Activated T-helper 2 cell treated with anti-CD3 and anti-CD28 coated beads, Interferon-gamma antibody, Interleukin-2, Interleukin-4, amounts not matched to agents 10 μg/mL and 5 μg/mL and 100 μg/mL, durations not matched to agents 14 hours and 24 hours and 36 hours (primary cell): ENCODE results near the gene WDR88. TPM values are rescaled to one million over a fixed set of nuclear protein-coding genes. Genes with fewer than 3 reads are reported as not detected.
"Not testable (repeated sequence)": the region's sequence is repeated elsewhere in the genome, so short reads cannot be mapped to it uniquely, and the experiment has no call there.

Experiments
- DNase-seq: peaks from one replicate; pipeline ENCODE4 v3.0.0; 2021; ENCODE audit warnings: low spot score
- H3K27ac Mint-ChIP-seq: one replicate; pipeline ENCODE4 v1.8.0; 2021; ENCODE audit warnings: mixed read lengths
- H3K27me3 Mint-ChIP-seq: one replicate; pipeline ENCODE4 v1.8.0; 2021; ENCODE audit warnings: low read depth, mixed read lengths
- H3K36me3 Mint-ChIP-seq: one replicate; pipeline ENCODE4 v1.8.0; 2021; ENCODE audit warnings: low read depth, mixed read lengths
- H3K4me1 Mint-ChIP-seq: one replicate; pipeline ENCODE4 v1.8.0; 2021; ENCODE audit warnings: low read depth, mixed read lengths
- H3K4me3 Mint-ChIP-seq: one replicate; pipeline ENCODE4 v1.8.0; 2021; ENCODE audit warnings: low read depth, mild to moderate bottlenecking, moderate library complexity, mixed read lengths
- H3K9me3 Mint-ChIP-seq: one replicate; pipeline ENCODE4 v1.8.0; 2021; ENCODE audit warnings: mixed read lengths
- intact Hi-C: fragments of 100-400 bp; cut with micrococcal nuclease; formaldehyde crosslinking; loops from one replicate; pipeline ENCODE4 v1.15.1; 2023
- total RNA-seq: library from RNA; stranded (reverse); gene quantifications from 2 replicates; pipeline ENCODE4 v1.2.3, GENCODE V29; 2022

WDR88 gene
- total RNA-seq, 1 donor from 2014 or later: not detected

DNA sequence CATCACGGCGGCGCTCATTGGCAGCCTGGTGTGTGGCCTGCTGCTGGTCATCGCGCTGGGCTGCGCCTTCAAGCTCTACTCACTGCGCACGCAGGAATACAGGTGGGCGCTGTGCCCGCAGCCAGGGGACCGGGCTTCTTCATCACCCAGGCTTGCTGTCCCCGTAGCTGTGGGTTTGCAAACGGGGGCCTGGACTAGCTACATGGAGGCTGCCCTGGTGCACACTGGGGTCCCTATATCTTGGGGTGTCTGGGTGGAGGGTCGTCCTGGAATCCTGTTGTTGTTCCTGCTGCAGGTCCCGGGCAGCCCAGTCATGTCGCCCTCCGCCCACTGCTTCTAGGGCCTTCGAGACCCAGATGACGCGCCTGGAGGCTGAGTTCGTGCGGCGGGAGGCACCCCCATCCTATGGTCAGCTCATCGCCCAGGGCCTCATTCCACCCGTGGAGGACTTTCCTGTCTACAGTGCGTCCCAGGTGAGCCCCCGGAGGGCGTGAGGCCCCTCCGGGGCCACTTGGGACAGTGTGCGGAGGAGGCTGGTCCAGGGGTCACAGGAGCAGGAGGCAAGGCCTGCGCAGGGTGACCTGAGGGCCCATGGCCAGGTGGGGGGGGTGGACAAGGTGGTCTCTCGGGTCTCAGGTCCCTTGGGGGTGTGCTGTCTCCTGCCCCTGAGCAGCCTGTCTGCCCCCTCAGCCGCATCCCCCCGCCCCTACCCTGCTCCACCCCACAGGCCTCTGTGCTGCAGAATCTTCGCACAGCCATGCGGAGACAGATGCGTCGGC lies 74.5 kb downstream of the WDR88 start:
- Mint-ChIP-seq H3K27ac (no peak overlapping the region), H3K27me3 (no peaks in the 10 kb centered on the region), H3K9me3 (no peaks in the 10 kb centered on the region), H3K4me1 (no peaks in the 10 kb centered on the region), H3K36me3 (no peaks in the 10 kb centered on the region), H3K4me3 (no peak overlapping the region)
- no peak for DNase-seq
- intact Hi-C loops: no loop called here

DNA sequence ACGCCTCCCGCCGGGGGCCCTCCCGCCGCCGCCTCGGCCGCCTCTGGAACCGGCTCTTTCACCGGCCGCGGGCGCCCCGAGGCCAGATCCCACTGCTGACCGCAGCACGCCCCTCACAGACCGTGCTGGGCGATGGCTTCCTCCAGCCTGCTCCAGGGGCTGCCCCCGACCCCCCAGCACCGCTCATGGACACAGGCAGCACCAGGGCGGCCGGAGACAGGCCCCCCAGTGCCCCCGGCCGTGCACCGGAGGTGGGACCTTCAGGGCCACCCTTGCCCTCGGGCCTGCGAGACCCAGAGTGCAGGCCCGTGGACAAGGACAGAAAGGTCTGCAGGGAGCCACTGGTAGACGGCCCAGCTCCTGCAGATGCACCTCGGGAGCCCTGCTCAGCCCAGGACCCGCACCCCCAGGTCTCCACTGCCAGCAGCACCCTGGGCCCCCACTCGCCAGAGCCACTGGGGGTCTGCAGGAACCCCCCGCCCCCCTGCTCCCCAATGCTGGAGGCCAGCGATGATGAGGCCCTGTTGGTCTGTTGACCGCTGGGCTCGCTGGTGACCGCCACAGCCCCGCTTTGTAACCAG lies 75.2 kb downstream of the WDR88 start:
- H3K4me1 Mint-ChIP-seq: no peaks in the 10 kb centered on the region
- H3K36me3 Mint-ChIP-seq: no peaks in the 10 kb centered on the region
- no peak overlapping the region for H3K4me3 Mint-ChIP-seq
- H3K9me3 Mint-ChIP-seq: no peaks in the 10 kb centered on the region
- no peaks in the 10 kb centered on the region for H3K27me3 Mint-ChIP-seq
- no peak overlapping the region for H3K27ac Mint-ChIP-seq
- intact Hi-C loops: no loop called here
- no peak for DNase-seq

DNA sequence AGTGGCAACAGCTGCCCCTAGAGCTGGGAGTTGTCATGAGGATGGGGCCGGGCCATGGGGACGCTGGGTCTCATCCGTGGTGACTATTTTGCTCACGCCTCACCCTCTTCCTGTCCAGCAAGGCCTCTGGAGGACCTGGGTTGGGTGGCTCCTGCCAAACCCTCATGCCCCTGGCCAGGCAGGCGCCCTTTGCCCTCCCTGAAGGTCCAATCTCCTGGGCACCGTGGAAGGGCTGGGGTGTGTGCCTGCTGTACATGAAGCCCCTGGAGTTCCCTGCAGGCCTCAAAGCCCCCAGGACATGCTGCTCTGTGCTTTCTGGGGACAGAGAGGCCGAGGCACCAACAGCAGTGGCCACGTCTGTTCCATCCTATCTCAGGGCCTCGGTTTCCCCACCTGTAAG lies 76.0 kb downstream of the WDR88 start:
- DNase-seq: no peak
- H3K4me3 Mint-ChIP-seq: no peak overlapping the region
- H3K27me3 Mint-ChIP-seq: no peaks in the 10 kb centered on the region
- H3K36me3 Mint-ChIP-seq: no peaks in the 10 kb centered on the region
- intact Hi-C loops: no loop called here
- no peaks in the 10 kb centered on the region for H3K4me1 Mint-ChIP-seq
- H3K9me3 Mint-ChIP-seq: no peaks in the 10 kb centered on the region
- no peak overlapping the region for H3K27ac Mint-ChIP-seq

DNA sequence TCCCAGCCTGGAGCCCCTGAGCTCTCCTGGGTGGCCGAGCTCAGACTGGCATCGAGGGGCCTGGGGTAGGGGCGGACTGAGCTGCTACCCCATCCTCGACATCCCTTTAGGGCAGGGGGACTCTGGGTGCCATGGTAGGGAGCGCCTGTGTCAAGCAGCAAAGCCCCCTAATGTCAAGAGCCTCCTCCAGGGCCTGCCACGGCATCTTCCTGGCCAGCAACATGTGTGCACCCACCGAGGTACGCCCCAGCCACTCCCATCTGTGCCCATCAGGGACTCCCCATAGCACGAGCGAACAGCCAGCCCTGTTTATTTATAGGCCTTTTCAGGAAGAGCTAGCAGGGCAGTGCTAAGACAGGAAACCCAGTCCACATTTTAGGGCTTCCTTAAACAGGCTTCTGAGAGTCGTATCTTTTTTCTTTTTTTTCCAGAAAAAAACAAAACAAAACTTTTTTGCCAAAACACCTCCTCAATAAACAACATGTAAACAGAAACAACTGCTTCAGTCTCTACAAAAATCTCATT lies 76.5 kb downstream of the WDR88 start:
- intact Hi-C loops: no loop called here
- no peaks in the 10 kb centered on the region for H3K27me3 Mint-ChIP-seq
- H3K9me3 Mint-ChIP-seq: no peaks in the 10 kb centered on the region
- no peak overlapping the region for H3K4me3 Mint-ChIP-seq
- DNase-seq: no peak
- no peak overlapping the region for H3K27ac Mint-ChIP-seq
- H3K36me3 Mint-ChIP-seq: no peaks in the 10 kb centered on the region
- H3K4me1 Mint-ChIP-seq: no peaks in the 10 kb centered on the region

DNA sequence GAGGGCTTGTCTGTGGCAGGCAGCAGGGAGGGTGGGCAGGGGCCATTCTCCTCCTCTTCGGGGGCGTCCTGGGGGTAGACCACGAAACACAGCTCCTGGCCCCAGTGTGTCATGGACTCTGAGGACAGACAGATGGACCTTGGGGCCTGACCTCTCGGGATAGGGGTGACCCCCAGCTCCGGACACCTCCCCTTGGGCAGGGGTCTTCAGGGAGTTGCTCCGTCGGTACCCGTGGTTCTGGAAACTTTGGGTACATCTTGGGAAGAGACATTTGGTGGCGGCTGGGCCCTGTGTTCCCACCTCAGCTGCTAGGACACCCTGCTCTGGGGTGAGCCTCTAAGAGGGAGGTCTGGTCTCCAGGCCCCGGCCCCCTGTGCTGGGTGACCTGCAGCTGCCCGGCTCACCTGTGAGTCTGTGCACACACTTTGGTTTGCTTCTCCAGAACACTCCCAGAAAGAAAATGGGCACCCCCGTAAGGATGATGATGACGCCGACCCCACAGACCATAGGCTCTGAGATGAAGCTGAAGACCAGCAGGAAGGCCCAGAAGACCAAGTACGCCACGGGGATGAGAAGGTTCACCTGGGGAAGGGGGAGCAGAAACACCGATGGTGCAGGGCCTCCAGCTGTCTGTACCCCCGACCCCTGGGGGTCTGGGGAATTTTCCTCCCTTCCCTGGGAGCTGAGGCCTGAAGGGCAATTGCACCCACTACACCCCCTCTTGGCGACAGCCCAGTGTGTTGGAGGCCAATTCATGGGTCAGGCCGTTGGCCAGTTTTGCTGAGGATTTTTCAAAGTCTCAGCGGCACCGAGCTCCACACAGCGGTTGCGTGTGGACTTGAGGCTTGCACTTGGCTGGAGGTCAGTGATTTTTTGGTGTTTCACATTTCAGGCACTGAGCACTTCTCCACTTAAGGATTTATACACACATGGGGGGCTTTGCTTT lies 77.3 kb downstream of the WDR88 start:
- no peaks in the 10 kb centered on the region for H3K27me3 Mint-ChIP-seq
- intact Hi-C loops: no loop called here
- no peaks in the 10 kb centered on the region for H3K36me3 Mint-ChIP-seq
- H3K9me3 Mint-ChIP-seq: no peaks in the 10 kb centered on the region
- no peak overlapping the region for H3K27ac Mint-ChIP-seq
- DNase-seq: no peak
- H3K4me3 Mint-ChIP-seq: no peak overlapping the region
- no peaks in the 10 kb centered on the region for H3K4me1 Mint-ChIP-seq

DNA sequence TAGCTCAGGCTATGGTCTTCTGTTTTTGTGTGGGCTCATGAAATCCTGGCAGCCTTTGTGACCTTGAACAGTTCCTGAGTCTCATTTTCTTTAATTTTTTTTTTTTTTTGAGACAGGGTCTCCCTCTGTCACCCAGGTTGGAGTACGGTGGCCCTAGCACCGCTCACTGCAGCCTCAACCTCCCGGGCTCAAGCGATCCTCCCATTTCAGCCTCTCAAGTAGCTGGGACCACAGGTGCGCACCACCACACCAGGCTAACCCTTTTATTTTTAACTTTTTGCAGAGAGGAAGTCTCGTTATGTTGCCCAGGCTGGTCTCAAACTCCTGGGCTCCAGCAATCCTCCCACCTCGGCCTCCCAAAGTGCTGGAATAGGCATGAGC lies 77.9 kb downstream of the WDR88 start:
- H3K4me3 Mint-ChIP-seq, H3K27me3 Mint-ChIP-seq, H3K4me1 Mint-ChIP-seq, intact Hi-C loops, DNase-seq, H3K9me3 Mint-ChIP-seq, H3K27ac Mint-ChIP-seq, H3K36me3 Mint-ChIP-seq: not testable (repeated sequence)

DNA sequence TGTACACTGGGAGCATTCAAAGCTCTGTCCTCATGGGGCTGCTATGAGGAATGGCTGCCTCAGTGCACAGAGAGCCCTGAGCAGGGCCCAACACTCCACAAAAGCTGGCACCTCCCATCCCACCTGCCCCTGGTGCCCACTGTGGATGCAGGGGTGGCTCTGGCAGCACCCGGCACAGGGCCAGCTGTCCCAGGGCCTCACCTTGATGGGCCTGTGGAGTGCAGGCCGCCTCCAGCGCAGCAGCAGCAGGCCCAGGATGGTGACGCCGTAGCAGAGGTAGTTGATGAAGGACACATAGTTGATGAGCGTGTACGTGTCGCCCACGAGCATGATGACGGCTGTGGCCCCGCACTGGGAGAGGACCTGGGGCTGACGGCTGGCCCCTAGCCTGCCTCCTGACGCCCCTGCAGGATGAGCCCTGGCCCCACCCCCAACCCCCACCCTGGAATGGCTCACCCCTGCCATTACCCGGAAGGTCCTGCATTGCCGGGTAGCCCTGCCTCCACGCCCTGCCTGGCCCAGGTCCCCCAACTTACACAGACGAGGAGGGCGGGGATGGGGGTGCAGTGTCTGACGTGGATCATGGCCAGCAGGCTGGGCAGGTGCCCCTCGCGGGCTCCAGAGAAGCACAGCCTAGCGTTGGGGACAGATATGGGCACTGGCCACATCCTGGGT lies 78.5 kb downstream of the WDR88 start:
- DNase-seq: no peak
- Mint-ChIP-seq H3K36me3 (no peaks in the 10 kb centered on the region), H3K27me3 (no peaks in the 10 kb centered on the region), H3K4me3 (no peak overlapping the region), H3K27ac (no peak overlapping the region), H3K9me3 (no peaks in the 10 kb centered on the region), H3K4me1 (no peaks in the 10 kb centered on the region)
- intact Hi-C loops: no loop called here

DNA sequence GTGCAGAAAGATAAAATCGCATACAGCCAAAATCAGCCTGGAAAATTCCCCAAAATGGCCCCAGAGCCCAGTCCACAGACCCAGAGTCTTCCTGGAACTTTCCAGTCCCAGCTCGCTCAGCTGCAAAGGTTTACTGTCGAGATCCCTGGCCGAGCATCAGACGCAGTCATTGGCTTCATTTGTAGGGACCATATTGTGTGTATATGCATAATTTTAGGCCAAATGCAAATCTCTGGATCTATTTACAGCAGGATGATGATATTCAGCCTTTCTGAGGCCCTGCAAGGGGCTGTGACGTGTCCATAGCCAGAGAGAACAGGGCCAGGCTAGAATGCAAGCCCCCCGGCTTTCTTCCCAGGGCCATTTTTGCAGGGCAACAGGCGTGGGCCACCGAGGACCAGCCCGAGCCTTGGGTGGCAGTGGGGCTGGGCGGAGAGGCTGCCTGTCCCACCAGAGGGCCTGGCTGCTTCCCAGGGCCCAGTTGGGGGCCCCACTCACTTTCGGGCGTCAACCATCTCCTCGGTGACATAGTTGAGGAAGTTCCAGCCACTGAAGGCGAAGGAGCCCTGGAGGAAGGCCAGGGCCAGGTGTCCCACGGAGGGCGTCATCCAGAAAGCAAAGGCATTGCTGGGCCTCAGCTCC lies 80.0 kb downstream of the WDR88 start:
- no peaks in the 10 kb centered on the region for H3K4me1 Mint-ChIP-seq
- no peaks in the 10 kb centered on the region for H3K27me3 Mint-ChIP-seq
- no peak for DNase-seq
- intact Hi-C loops: no loop called here
- H3K36me3 Mint-ChIP-seq: no peaks in the 10 kb centered on the region
- H3K9me3 Mint-ChIP-seq: no peaks in the 10 kb centered on the region
- H3K4me3 Mint-ChIP-seq: no peak overlapping the region
- no peak overlapping the region for H3K27ac Mint-ChIP-seq

DNA sequence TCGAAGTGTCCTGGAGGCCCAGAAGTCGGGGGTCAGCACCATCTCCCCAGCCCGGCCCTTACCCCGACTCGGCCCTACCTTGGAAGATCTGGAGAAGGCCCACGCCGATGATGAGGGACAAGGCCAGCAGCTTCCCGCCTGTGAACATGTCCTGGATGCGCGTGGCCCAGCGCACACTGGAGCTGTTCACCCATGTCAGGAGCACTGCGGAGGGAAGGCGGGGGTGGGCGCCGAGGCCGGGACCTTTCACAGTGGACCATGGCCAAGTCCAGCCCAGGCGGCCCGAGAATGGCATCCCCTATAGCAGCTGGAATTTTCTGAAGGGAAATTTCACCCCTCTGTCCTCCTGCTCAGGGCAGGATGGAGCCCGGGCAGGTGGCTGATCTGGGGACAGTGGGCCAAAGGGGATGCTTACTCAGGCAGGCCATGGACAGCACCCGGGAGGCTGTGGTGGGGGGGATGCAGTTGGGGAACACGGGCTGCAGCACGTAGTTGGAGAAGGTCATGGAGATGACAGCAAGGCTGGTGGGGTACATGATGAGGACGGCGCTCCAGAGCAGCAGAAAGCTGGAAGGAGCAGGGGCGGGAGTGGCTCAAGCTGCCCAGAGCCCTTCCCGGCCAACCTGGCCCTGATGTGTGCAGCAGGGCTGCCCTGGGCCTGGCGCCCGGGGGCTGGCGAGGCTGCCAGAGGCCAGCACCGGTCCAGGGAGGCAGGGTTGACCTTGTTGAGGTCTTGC lies 80.7 kb downstream of the WDR88 start:
- Mint-ChIP-seq H3K4me3 (no peak overlapping the region), H3K36me3 (no peaks in the 10 kb centered on the region), H3K4me1 (no peaks in the 10 kb centered on the region), H3K9me3 (no peaks in the 10 kb centered on the region), H3K27me3 (no peaks in the 10 kb centered on the region), H3K27ac (no peak overlapping the region)
- intact Hi-C loops: no loop called here
- no peak for DNase-seq

DNA sequence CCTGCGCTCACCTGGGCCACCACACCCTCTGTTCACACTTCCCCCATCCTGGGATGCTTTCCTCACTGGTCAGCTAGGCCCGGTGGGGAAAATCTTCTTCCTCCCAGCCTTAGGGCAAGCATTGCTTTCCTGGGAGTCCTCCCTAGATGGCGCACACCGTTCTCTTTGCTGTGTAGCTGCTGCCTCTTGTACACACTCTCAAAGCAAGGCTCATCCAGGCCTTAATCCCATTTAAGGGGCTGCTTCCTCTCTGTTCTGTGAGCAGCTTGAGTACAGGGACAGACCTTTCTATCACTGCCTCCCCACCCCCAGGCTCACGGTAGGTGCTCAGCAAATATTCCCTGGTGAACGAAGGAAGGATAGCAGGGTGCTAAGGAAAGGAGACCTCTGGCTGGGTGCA lies 82.7 kb downstream of the WDR88 start:
- Mint-ChIP-seq H3K4me3 (no peak overlapping the region), H3K9me3 (no peaks in the 10 kb centered on the region), H3K27ac (no peak overlapping the region), H3K27me3 (no peaks in the 10 kb centered on the region), H3K36me3 (no peaks in the 10 kb centered on the region), H3K4me1 (no peaks in the 10 kb centered on the region)
- no peak for DNase-seq
- intact Hi-C loops: no loop called here

DNA sequence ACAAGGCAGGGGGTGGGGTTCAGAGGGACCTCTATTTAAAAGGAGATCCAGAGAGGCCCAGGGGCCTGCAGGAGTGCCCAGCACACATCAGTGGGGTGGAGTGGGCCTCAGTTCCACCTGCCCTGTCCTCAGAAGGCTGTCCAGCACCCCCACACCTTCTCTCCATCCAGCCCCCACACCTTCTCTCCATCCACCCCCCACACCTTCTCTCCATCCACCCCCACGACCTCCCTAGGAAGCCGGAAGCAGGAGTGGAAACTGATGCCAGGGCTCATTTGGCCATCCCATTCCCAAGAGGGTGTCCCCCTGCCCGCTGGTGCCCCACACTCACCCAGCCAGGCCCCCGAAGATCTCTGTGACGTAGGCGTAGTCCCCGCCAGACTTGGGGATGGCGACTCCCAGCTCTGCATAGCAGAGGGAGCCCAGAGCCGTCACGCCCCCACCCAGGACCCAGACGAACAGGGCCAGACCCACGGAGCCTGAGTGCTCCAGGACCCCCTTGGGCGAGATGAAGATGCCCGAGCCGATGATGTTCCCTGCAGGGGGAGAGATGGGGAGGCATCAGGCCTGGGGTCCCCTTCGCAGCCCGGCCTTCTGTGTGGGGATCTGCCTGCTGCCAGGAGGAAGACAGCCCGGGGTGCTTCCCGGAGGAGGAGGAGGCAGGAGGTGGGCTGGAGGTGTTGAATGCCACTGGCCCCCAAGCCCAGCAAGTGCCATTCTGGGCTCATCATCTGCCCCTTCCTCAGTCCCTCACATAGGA lies 83.7 kb downstream of the WDR88 start:
- no peaks in the 10 kb centered on the region for H3K4me1 Mint-ChIP-seq
- no peaks in the 10 kb centered on the region for H3K9me3 Mint-ChIP-seq
- no peak for DNase-seq
- intact Hi-C loops: no loop called here
- no peak overlapping the region for H3K27ac Mint-ChIP-seq
- no peak overlapping the region for H3K4me3 Mint-ChIP-seq
- no peaks in the 10 kb centered on the region for H3K36me3 Mint-ChIP-seq
- no peaks in the 10 kb centered on the region for H3K27me3 Mint-ChIP-seq
